Sigmoid colon (tissue), 4 donors: ENCODE measurements around the gene PPM1G.

Experiments used
- EP300 ChIP-seq, 4 donors: sonication (generic); formaldehyde crosslinking; IDR thresholded peaks; one replicate each; pipeline ENCODE4 v1.6.1; 2017; ENCODE audit warnings: antibody characterized with exemption in 4 of 4
- POLR2A ChIP-seq, 2 donors: fragments of 450-650 bp; IDR thresholded peaks; one replicate each; pipeline ENCODE4 v1.6.1; 2016; ENCODE audit warnings: antibody characterized with exemption in 2 of 2, mild to moderate bottlenecking in 2 of 2, moderate library complexity in 2 of 2
- POLR2AphosphoS5 ChIP-seq, 4 donors: sonication (generic); formaldehyde crosslinking; IDR thresholded peaks; one replicate each; pipeline ENCODE4 v1.6.1; 2017; ENCODE audit warnings: antibody characterized with exemption in 4 of 4
- TF ChIP-seq, protein P1 (sequence below), 4 experiments: fragments of 450-650 bp in 3 of 4; fragments of 200-600 bp in 1 of 4; IDR thresholded peaks; one replicate each; pipeline ENCODE4 v1.5.1; 2016 to 2019; ENCODE audit warnings: antibody characterized with exemption in 4 of 4, mild to moderate bottlenecking in 3 of 4, moderate library complexity in 2 of 4

DNA sequence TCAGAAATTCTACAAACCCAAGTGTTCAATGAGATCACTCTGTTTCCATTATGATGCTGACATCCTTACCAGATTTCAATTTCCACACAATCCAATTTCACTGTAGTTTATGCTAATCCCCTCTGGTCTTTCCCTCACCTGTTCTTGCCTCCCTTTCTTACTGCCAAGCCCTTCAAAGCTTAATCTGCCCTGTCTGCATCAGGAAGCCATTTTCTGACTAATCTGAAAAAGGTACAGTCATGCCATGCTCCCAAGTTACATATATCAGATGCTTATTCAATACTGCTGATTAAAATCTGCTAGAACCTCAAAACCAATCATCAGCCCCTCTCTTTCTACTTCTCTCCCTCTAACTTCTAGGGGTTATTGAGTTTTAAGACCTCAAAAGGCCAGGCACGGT lies 41.7 kb upstream of the PPM1G start:
- TF ChIP-seq, protein P1, sequence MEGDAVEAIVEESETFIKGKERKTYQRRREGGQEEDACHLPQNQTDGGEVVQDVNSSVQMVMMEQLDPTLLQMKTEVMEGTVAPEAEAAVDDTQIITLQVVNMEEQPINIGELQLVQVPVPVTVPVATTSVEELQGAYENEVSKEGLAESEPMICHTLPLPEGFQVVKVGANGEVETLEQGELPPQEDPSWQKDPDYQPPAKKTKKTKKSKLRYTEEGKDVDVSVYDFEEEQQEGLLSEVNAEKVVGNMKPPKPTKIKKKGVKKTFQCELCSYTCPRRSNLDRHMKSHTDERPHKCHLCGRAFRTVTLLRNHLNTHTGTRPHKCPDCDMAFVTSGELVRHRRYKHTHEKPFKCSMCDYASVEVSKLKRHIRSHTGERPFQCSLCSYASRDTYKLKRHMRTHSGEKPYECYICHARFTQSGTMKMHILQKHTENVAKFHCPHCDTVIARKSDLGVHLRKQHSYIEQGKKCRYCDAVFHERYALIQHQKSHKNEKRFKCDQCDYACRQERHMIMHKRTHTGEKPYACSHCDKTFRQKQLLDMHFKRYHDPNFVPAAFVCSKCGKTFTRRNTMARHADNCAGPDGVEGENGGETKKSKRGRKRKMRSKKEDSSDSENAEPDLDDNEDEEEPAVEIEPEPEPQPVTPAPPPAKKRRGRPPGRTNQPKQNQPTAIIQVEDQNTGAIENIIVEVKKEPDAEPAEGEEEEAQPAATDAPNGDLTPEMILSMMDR (IDR thresholded peaks at IDR 0.05): no peak
- TF ChIP-seq POLR2A (IDR thresholded peaks at IDR 0.05) (no peak), POLR2AphosphoS5 (IDR thresholded peaks at IDR 0.05) (no peak), EP300 (IDR thresholded peaks at IDR 0.05) (no peak)
